Inflammatory macrophage treated with lipopolysaccharide for 1 hour (primary cell): ENCODE data around the gene DIS3.
"Not testable (repeated sequence)": the region's sequence is repeated elsewhere in the genome, so short reads cannot be mapped to it uniquely, and the experiment has no call there.

Experiments used
- DNase-seq, 2 donors: peaks; one replicate each; pipeline ENCODE4 v3.0.0-alpha.2; 2020 to 2022

The DIS3 gene

DNA sequence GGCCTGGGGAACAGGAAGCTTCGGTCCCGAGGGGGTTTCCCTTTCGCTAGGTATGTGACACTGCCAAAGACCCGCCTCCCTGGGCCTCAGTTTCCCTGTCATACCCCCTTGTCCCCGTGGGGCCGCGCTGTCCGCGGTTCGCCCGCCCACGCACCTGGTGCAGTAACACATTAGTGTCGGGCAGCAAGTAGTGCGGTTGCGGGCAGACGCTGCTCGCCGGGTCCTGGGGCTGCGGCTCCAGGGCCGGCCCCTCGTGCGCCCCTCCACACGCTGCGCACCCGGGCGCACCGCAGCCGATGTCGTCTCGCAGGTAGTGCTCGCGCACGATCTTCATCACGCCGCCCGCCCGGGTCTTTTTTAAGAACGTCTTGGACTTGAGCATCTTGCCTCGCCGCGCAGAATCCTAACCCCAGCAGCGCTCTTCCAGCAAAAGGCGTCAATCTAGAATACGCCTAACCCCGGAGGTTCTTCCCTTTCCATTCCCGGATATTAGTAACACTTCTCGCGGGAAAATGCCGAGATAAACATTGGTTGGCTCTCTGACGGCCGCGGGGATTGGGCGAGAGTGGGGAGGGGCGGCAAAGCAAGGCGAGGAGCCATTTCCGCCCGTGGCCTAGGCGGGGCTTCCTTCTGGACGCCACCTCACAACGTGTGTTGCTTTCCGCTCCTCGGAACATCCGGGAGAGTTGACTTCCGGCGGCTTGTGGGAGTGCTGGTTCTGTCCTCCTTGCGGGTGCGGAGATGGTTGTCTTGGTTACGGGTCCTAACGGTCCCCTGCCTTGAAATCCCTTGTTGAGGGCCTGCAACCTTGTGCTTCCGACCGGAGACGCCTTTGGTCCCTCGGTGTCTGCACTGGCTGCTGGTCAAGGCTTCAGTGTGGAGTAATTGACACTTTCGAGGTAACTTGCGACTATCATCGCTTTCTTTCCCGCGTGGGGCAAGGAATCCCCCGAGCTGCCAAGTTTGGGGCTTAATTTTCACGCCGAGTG lies at the start of gene DIS3, which contains the start of gene PIBF1:
Gene DIS3 (minus strand): TSS at position 450 of the 989 bp plus-strand sequence. CDS start 68 bp downstream, at position 382.
Gene PIBF1 (plus strand): TSS at position 683 of the 989 bp plus-strand sequence. CDS start 1,337 bp downstream, outside the sequence.
- peak; percentile 99 for DNase-seq

DNA sequence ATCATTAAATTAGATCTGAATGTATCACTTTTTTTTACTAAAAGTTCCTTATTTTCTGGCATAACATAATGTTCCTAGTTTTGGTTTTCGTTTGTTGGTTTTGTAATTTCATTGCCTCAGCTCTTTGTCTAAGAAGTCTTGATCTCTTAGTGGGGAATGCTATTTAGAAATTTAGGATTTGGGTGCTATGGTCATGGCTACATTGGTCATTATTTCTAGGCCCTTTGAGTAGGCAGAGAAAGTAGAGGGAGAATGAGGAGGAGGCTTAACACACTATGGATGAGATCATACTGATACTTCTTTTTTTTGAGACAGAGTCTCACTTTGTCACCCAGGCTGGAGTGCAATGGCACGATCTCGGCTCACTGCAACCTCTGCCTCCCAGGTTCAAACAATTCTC lies 42.0 kb upstream of the DIS3 start:
- peak; percentile 84 to 96 for DNase-seq

DNA sequence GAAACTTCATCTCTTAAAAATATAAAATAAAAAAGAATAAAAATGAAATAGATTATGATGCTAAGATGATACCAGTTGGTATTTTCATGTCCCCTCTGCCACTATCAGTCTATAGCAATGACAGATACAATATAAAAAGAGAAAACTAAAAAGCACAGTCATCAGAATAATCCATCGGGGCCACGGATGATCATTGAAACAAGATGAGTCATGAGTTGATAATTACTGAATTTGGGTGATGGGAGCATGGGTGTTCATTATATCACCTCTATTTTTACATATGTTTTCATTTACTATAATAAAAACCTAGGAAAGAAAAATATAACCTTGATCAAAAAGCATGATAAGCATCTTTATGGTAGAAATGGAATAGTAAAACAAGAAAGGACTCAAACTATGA lies 41.4 kb upstream of the DIS3 start:
- no peak for DNase-seq

DNA sequence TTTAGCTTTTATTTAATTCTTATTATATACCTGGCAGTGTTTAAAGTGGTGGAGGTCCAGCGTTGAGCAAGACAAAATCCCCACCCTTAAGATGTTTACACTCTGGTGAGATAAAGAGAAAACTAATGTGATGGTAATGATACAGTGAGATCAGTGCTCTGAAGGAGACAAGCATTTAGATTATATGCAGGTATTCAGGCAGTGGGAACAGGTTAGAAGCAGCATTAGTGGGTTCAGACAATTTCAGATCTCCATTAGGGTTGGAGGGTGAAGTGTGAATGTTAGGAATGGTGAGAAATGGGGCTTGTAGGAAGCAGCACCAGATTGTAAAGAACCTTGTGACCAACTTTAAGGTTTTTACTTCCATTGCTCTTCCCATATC lies 39.2 kb upstream of the DIS3 start:
- no peak for DNase-seq

GRCh38 chr13:72820156-72820897 lies 38.6 kb upstream of the DIS3 start:
- DNase-seq = no peak

DNA sequence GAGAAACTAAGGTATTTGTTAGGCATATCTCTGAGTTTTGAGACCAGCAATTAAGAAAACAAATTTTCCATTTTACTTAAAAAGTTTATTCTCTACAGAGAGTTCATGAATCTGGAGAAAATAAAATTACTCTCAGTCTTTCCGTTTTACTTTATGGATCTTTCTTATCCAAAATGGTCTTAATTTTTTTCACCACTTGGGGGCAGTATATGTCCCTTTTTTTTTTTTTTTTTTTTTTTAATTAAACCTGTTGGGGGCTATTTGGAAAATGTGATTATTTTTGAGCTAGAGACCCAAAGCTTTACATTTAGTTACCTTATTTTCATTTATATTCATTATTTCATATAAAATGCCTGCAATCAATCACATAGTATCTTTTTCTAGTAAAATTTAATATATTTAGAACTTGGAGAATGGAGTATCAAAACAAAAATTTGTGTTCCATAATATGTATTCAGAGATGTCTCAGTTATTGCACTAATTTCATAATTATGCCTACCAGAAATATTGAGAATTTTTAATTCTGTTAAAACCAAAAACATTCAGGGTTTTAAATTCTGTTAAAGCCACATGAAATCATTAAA lies 27.3 kb upstream of the DIS3 start:
- peak in 1 of 2 donors; percentile 80 for DNase-seq

DNA sequence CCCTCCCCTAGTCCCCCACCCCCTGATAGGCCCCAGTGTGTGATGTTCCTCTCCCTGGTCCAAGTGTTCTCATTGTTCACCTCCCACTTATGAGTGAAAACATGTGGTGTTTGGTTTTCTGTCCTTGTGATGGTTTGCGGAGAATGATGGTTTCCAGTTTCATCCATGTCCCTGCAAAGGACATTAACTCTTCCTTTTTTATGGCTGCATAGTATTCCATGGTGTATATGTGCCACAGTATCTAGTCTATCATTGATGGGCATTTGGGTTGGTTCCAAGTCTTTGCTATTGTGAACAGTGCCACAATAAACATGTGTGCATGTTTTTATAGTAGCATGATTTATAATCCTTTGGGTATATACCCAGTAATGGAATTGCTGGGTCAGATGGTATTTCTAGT lies 24.8 kb upstream of the DIS3 start:
- DNase-seq = not testable (repeated sequence)

DNA sequence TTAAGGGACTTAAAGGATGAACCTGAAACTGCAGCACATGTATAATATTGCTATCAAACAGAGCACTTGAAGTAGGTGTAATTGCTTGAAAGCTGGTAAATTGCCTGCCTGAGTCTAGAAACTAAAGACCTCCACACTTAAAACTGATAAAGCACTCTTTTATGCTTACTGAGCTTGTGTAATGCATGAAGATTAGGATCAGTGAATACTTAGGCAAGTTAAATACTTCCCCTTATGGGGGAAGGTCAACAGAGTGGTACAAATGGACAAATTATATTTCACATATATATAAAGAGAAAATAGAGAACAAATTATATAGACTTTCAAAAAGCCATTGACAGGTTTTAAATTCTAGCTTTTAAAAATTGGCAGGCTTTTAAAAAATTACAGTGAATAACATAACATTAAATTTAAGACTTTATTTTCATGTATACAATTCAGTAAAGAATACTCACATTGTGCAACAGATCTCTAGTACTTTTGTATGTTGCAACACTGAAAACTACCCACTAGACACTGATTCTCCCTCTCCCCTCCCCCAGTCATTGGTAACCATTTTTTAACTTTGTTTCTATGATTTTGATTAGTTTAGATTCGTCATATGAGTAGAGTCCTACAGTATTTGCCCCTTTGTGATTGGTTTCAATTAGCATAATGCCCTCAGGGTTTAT lies 24.1 kb upstream of the DIS3 start:
- peak; percentile 51 to 67 for DNase-seq

GRCh38 chr13:72804301-72804700 lies 22.6 kb upstream of the DIS3 start:
- DNase-seq = no peak

- DNase-seq = no peak
Measured at GRCh38 chr13:72798817-72799216, 17.1 kb upstream of the DIS3 start.

GRCh38 chr13:72792640-72793039 lies 10.9 kb upstream of the DIS3 start:
- no peak for DNase-seq

- DNase-seq = peak in 1 of 2 donors; percentile 21
Measured at GRCh38 chr13:72788831-72789230, 7.1 kb upstream of the DIS3 start.

DNA sequence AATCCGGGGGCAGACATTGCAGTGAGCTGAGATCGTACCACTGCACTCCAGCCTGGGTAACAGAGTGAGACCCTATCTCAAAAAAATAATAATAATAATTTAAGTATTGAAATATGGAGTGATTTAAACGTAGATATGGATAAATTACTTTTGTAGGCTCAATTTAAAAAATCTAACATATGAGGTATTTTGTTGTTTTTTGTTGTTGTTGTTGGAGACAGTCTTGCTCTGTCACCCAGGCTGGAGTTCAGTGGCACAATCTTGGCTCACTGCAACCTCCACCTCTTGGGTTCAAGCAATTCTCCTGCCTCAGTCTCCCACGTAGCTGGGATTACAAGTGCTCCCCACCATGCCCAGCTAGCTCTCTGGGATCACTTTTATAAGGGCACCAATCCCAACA lies 3.0 kb upstream of the DIS3 start:
- not testable (repeated sequence) for DNase-seq

GRCh38 chr13:72782717-72783116 lies 1.0 kb upstream of the DIS3 start:
- peak in 1 of 2 donors; percentile 15 for DNase-seq

GRCh38 chr13:72774019-72774418 lies 7.7 kb downstream of the DIS3 start:
- DNase-seq = no peak

DNA sequence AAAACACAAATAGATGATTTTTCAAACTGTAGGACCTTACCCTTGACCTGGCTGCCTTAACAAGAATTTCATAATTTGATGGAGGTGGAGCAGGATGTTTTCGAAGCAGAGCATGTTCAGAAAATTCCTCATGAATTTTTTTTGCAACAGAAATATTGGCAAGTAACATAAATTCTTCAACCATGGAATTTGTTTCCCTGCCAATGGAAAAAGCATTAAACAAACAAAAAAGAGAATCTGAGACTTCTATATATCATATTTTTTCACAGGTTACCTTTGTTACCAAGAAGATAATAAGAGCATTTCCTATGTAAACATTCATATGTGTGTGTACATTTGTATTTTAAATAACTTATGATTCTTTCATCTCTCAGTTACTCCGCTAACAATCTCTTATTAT lies 18.3 kb downstream of the DIS3 start:
- DNase-seq = no peak

DNA sequence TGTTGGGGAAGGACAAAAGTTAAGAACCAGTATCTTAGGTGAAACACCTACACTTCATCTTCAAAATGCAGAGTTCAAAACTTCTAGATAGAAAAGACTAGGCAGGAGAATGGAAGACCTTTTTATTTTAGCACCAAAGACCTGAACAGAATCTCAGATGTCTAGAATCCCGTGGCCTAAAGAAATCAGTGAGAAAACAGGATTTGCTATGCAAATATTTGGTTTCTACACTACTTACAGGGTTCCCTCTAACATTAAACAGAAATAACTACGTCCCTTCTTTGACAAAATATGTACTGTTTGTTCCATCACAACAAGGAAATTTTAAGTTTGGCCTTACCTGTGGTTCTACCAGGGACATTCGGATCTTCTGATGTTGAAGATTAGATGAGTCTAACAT lies 21.5 kb downstream of the DIS3 start:
- no peak for DNase-seq

DNA sequence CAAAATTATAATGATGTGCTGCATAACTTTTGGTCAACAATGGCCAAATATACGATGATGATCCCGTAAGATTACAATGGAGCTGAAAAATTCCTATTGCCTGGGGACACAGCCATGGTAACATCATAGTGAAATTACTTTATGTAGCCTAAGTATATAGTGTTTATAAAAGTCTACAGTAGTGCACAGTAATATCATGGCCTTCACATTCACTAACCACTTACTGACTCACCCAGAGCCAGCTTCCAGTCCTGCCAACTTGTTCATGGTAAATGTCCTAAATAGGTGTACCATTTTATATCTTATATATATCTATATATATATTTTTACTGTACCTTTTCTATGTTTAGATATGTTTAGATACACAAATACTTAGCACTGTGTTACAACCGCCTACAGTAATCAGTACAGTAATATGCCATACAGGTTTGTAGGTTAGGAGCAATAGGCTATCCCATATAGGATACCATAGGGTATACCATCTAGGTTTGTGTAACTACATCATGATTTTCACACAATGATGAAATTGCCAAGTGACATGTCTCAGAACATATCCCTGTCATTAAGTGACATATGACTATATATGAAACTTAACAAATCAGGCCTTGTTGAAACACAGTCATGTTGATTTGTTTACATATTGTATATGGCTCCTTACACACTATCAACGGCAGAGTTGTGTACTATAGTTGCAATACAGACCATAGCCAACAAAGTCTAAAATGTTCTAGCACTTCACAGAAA lies 23.7 kb downstream of the DIS3 start:
- DNase-seq = no peak

GRCh38 chr13:72754111-72754510 lies 27.6 kb downstream of the DIS3 start:
- DNase-seq = no peak

DNA sequence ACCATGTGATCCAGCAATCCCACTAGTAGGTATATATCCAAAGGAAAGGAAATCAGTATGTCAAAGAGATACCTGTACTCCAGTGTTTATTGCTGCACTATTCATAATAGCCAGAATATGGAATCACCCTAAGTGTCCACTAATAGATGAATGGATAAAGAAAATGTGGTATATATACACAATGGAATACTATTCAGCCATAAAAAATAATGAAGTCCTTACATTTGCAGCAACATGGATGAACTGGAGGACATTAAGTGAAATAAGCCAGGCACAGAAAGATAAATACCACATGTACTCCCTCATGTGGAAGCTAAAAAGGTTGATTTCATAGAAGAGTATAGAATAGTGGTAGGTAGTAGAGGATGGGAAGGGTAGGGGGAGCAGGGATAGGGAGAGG lies 30.5 kb downstream of the DIS3 start:
- DNase-seq = no peak

GRCh38 chr13:72745260-72745659 lies 36.4 kb downstream of the DIS3 start:
- DNase-seq = no peak

GRCh38 chr13:72740015-72740414 lies 41.7 kb downstream of the DIS3 start:
- no peak for DNase-seq
